ENCODE measurements around the gene ACOX2. TPM values are rescaled to one million over a fixed set of nuclear protein-coding genes. Genes with fewer than 3 reads are reported as not detected.

The ACOX2 gene
- total and polyA plus RNA-seq, 2 of the 8 experiments (the other 6 are each of a cell fraction or from before 2014, with no cell fraction given): 3.2 to 9.2 TPM

GRCh38 chr3:58464866-58465265 lies 72.1 kb downstream of the ACOX2 start (continued):
- TF ChIP-seq CHD7 (IDR thresholded peaks at IDR 0.05; ENCODE audit: insufficient replicate concordance, low read length) (no peak), RNF2 (IDR thresholded peaks at IDR 0.05; ENCODE audit: borderline replicate concordance, low read depth, low read length, missing control alignments, poor library complexity, severe bottlenecking) (no peak), RXRA (IDR thresholded peaks at IDR 0.05; ENCODE audit: insufficient read depth, low read depth, low read length) (no peak), RFX5 (IDR thresholded peaks at IDR 0.05; ENCODE audit: borderline replicate concordance, low read depth, low read length) (no peak), TEAD4 (IDR thresholded peaks at IDR 0.05; ENCODE audit: low read depth, low read length) (no peak), RAD21 (IDR thresholded peaks at IDR 0.05 in 1 of 2, conservative IDR thresholded peaks at IDR 0.05 in 1 of 2; ENCODE audit: low read depth in 2 of 2, low read length in 2 of 2) (no peak), ATF3 (IDR thresholded peaks at IDR 0.05; ENCODE audit: insufficient read depth, low read depth, low read length) (no peak), SIX5 (IDR thresholded peaks at IDR 0.05; ENCODE audit: low read depth, low read length) (no peak)

Data from H1 (cell line).